Measurements from ENCODE around the gene PLIN5. TPM values are rescaled to one million over a fixed set of nuclear protein-coding genes. Genes with fewer than 3 reads are reported as not detected.

PLIN5 gene
- total RNA-seq, 1 donor from 2014 or later = not detected

DNA sequence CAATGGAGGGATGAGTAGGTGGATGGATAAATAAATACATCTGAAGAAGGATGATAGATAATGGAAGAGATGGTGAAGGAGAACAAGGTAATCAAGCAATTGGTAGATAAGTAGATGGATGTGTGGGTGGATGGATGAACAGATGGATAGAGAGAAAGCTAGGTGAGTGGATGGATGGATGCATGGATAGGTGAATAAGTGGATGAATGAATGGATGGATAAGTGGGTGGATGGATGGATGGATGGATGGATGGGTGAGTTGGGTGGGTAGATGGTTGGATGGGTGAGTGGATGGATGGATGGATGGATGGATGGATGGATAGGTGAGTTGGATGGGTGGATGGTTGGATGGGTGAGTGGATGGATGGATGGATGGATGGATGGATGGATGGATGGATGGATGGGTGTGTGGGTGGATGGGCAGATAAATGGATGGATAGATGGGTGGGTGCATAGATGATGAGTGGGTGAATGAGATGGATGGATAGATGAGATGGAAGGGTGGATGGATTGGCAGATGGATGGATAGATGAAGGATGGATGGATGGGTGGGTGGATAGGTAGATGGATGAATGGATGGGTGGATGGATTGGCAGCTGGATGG, 18.2 kb upstream of the PLIN5 start:
- Mint-ChIP-seq H3K27me3 (ENCODE audit: unreplicated experiment) (no peaks in the 10 kb centered on the region), H3K4me3 (ENCODE audit: unreplicated experiment) (no peak overlapping the region), H3K4me1 (ENCODE audit: unreplicated experiment) (no peaks in the 10 kb centered on the region), H3K27ac (ENCODE audit: unreplicated experiment) (no peak overlapping the region), H3K9me3 (ENCODE audit: unreplicated experiment) (no peaks in the 10 kb centered on the region), H3K36me3 (ENCODE audit: unreplicated experiment) (no peaks in the 10 kb centered on the region)
- no peak for DNase-seq (ENCODE audit: extremely low spot score, unreplicated experiment)
- TF ChIP-seq, protein P1, sequence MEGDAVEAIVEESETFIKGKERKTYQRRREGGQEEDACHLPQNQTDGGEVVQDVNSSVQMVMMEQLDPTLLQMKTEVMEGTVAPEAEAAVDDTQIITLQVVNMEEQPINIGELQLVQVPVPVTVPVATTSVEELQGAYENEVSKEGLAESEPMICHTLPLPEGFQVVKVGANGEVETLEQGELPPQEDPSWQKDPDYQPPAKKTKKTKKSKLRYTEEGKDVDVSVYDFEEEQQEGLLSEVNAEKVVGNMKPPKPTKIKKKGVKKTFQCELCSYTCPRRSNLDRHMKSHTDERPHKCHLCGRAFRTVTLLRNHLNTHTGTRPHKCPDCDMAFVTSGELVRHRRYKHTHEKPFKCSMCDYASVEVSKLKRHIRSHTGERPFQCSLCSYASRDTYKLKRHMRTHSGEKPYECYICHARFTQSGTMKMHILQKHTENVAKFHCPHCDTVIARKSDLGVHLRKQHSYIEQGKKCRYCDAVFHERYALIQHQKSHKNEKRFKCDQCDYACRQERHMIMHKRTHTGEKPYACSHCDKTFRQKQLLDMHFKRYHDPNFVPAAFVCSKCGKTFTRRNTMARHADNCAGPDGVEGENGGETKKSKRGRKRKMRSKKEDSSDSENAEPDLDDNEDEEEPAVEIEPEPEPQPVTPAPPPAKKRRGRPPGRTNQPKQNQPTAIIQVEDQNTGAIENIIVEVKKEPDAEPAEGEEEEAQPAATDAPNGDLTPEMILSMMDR (IDR thresholded peaks at IDR 0.05) = no peak

DNA sequence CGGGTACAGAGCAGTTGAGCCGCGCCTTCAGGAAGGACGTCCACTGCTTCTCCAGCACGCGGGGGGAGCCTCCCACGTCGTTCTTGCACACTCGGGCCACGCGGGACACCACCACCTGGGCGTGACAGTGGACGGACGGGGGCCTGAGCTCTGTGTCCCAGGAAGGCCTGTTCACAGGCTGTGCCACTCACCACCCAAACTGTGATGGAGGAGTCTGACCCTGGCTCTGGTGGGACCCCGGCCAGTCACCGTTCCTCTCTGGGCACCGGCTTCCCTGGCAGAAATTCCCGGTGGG, 17.4 kb upstream of the PLIN5 start:
- no peak overlapping the region for H3K4me3 Mint-ChIP-seq (ENCODE audit: unreplicated experiment)
- TF ChIP-seq, protein P1 (IDR thresholded peaks at IDR 0.05) = no peak
- no peak overlapping the region for H3K27ac Mint-ChIP-seq (ENCODE audit: unreplicated experiment)
- H3K9me3 Mint-ChIP-seq (ENCODE audit: unreplicated experiment) = no peaks in the 10 kb centered on the region
- no peak for DNase-seq (ENCODE audit: extremely low spot score, unreplicated experiment)
- no peaks in the 10 kb centered on the region for H3K27me3 Mint-ChIP-seq (ENCODE audit: unreplicated experiment)
- no peaks in the 10 kb centered on the region for H3K36me3 Mint-ChIP-seq (ENCODE audit: unreplicated experiment)
- H3K4me1 Mint-ChIP-seq (ENCODE audit: unreplicated experiment) = no peaks in the 10 kb centered on the region

DNA sequence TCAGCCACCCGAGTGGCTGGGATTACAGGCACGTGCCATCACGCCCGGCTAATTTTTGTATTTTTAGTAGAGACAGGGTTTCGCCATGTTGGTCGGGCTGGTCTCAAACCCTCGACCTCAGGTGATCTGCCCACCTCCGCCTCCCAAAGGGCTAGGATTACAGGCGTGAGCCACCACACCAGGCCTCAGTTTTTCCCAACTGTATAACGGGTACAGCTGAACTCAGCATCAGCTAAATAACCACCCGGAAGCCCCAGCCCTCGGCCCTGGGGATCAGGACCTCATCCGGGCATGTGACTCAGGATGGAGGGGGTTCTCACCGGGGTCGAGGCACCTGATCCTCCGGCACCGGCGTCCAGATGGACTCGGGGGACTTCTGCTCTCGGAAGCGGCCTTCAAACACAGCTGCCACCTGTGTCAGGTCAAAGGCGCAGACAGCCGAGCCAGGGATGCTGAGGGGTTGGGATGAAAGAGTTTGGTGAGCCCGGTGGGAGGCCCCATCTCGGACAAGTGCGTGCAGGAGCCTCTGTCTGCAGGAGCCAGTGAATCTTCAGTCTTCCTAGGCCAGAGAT, 15.5 kb upstream of the PLIN5 start:
- Mint-ChIP-seq H3K27ac (ENCODE audit: unreplicated experiment) (no peak overlapping the region), H3K36me3 (ENCODE audit: unreplicated experiment) (no peaks in the 10 kb centered on the region), H3K9me3 (ENCODE audit: unreplicated experiment) (no peaks in the 10 kb centered on the region), H3K4me1 (ENCODE audit: unreplicated experiment) (no peaks in the 10 kb centered on the region), H3K4me3 (ENCODE audit: unreplicated experiment) (no peak overlapping the region), H3K27me3 (ENCODE audit: unreplicated experiment) (no peaks in the 10 kb centered on the region)
- TF ChIP-seq, protein P1 (IDR thresholded peaks at IDR 0.05) = no peak
- DNase-seq (ENCODE audit: extremely low spot score, unreplicated experiment) = no peak

DNA sequence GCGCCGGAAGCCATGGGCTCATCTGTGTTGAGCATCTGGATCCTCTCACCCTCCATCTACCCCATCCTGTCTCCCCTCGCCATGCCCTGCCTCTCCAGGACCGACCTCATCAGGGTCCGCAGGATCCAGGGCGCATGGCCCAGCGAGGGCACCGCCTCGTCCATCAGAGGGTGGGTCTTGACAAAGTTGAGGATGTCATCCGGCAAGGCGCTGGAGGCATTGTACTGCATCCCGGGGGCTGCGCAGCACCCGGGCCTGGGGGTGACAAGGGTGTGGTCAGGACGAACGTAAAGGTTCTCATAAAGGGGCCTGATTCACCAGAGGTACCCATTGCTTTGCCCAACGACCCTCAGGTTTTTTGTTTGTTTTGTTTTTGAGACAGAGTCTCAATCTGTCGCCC, 15.0 kb upstream of the PLIN5 start:
- Mint-ChIP-seq H3K4me3 (ENCODE audit: unreplicated experiment) (no peak overlapping the region), H3K36me3 (ENCODE audit: unreplicated experiment) (no peaks in the 10 kb centered on the region), H3K27me3 (ENCODE audit: unreplicated experiment) (no peaks in the 10 kb centered on the region), H3K4me1 (ENCODE audit: unreplicated experiment) (no peaks in the 10 kb centered on the region), H3K9me3 (ENCODE audit: unreplicated experiment) (no peaks in the 10 kb centered on the region), H3K27ac (ENCODE audit: unreplicated experiment) (no peak overlapping the region)
- TF ChIP-seq, protein P1 (IDR thresholded peaks at IDR 0.05) = no peak
- no peak for DNase-seq (ENCODE audit: extremely low spot score, unreplicated experiment)

GRCh38 chr19:4548238-4548584, 13.2 kb upstream of the PLIN5 start:
- no peak overlapping the region for H3K27ac Mint-ChIP-seq (ENCODE audit: unreplicated experiment)
- no peaks in the 10 kb centered on the region for H3K27me3 Mint-ChIP-seq (ENCODE audit: unreplicated experiment)
- TF ChIP-seq, protein P1 (IDR thresholded peaks at IDR 0.05) = no peak
- no peaks in the 10 kb centered on the region for H3K9me3 Mint-ChIP-seq (ENCODE audit: unreplicated experiment)
- no peaks in the 10 kb centered on the region for H3K36me3 Mint-ChIP-seq (ENCODE audit: unreplicated experiment)
- no peak for DNase-seq (ENCODE audit: extremely low spot score, unreplicated experiment)
- H3K4me3 Mint-ChIP-seq (ENCODE audit: unreplicated experiment) = no peak overlapping the region
- no peaks in the 10 kb centered on the region for H3K4me1 Mint-ChIP-seq (ENCODE audit: unreplicated experiment)
